ENCODE results near the gene DDX17. TPM values are rescaled to one million over a fixed set of nuclear protein-coding genes. Genes with fewer than 3 reads are reported as not detected.

Gene DDX17
- total and polyA plus RNA-seq, 9 of the 15 experiments (the other 6 are each of a cell fraction or from before 2014, with no cell fraction given): 17.6 to 421 (median 189) TPM

- TF ChIP-seq PTRF (tag; IDR thresholded peaks at IDR 0.05): 0 out of 2 replicates have a peak, but pooled peaks have one; percentile 35
- no peak for TF ChIP-seq ZNF778 (CRISPR knock-in tag; IDR thresholded peaks at IDR 0.05)
- peak; percentile 27 for TF ChIP-seq SP1 (CRISPR knock-in tag; IDR thresholded peaks at IDR 0.05)
- no peak for TF ChIP-seq NR2C1 (IDR thresholded peaks at IDR 0.05)
- TF ChIP-seq NR2C1 (tag; IDR thresholded peaks at IDR 0.05): peak; percentile 61; the same call in 1 of the 2 replicates
- no peak for TF ChIP-seq NONO (IDR thresholded peaks at IDR 0.05; ENCODE audit: low read depth in 2 of 2, low read length in 1 of 2)
- TF ChIP-seq ASH1L (IDR thresholded peaks at IDR 0.05; ENCODE audit: borderline replicate concordance, low read depth, partially characterized antibody): no peak
- peak; percentile 21 to 22; a peak in 1 of 4 replicates for TF ChIP-seq FOXK2 (conservative IDR thresholded peaks at IDR 0.05 in 1 of 2, IDR thresholded peaks at IDR 0.05 in 1 of 2; ENCODE audit: low read depth in 2 of 2)
- no peak for TF ChIP-seq EWSR1 (IDR thresholded peaks at IDR 0.05; ENCODE audit: borderline replicate concordance, low read depth, partially characterized antibody)
- TF ChIP-seq ZNF324 (CRISPR knock-in tag; IDR thresholded peaks at IDR 0.05): no peak
- TF ChIP-seq TAF1 (IDR thresholded peaks at IDR 0.05; ENCODE audit: control insufficient read depth, extremely low read depth, insufficient read depth, low read length, severe bottlenecking): peak; percentile 63
- no peak for TF ChIP-seq MTA2 (IDR thresholded peaks at IDR 0.05; ENCODE audit: low read depth)
- no peak for TF ChIP-seq TFE3 (CRISPR knock-in tag; IDR thresholded peaks at IDR 0.05)
- no peak for TF ChIP-seq KLF13 (tag; IDR thresholded peaks at IDR 0.05; ENCODE audit: borderline replicate concordance, low read depth)
- TF ChIP-seq HDAC1 (IDR thresholded peaks at IDR 0.05): no peak
- no peak for TF ChIP-seq GTF3C2 (IDR thresholded peaks at IDR 0.05; ENCODE audit: borderline replicate concordance, extremely low read depth, insufficient read length)
- TF ChIP-seq ZNF431 (CRISPR knock-in tag; IDR thresholded peaks at IDR 0.05): no peak
- TF ChIP-seq HMG20B (CRISPR knock-in tag; IDR thresholded peaks at IDR 0.05): no peak
- TF ChIP-seq POU5F1 (IDR thresholded peaks at IDR 0.05; ENCODE audit: borderline replicate concordance, low read depth, low read length, partially characterized antibody): no peak
- TF ChIP-seq SP2 (IDR thresholded peaks at IDR 0.05; ENCODE audit: extremely low read depth, low read depth, low read length, poor library complexity, severe bottlenecking): no peak
- no peak for TF ChIP-seq ZNF507 (tag; conservative IDR thresholded peaks at IDR 0.05)
- TF ChIP-seq ZNF764 (CRISPR knock-in tag; IDR thresholded peaks at IDR 0.05; ENCODE audit: low read depth): no peak
- no peak; the same call in 1 of the 2 replicates for TF ChIP-seq MAFK (IDR thresholded peaks at IDR 0.05; ENCODE audit: low read length)
- no peak for TF ChIP-seq ILK (tag; IDR thresholded peaks at IDR 0.05; ENCODE audit: borderline replicate concordance, low read depth)
Measured at GRCh38 chr22:38506118-38506962, at the start of gene DDX17 (continued).
